CD14-positive monocyte (primary cell): Measurements from ENCODE around the gene RPL18. TPM values are rescaled to one million over a fixed set of nuclear protein-coding genes. Genes with fewer than 3 reads are reported as not detected.

ENCODE experiments used
- DNase-seq, 3 donors: peaks; one replicate each; pipeline ENCODE4 v3.0.0-alpha.2; 2011 to 2022
- H2AFZ ChIP-seq: 2 replicates; pipeline ENCODE4 v1.6.0; 2012; ENCODE audit warnings: mild to moderate bottlenecking, low read depth, low read length, inconsistent platforms; ENCODE audit not compliant: insufficient read depth, poor library complexity, severe bottlenecking
- H3K27ac ChIP-seq, 2 donors: 1 replicate in 1 of 2; 2 replicates in 1 of 2; pipeline ENCODE4 v1.5.1; 2012 to 2013; ENCODE audit warnings: low read length in 2 of 2, control low read depth in 1 of 2, inconsistent platforms in 1 of 2, low read depth in 1 of 2, mild to moderate bottlenecking in 1 of 2
- H3K27me3 ChIP-seq, 2 donors: one replicate each; pipeline versions ENCODE4 v1.6.0 to v1.6.1; 2011 to 2013; ENCODE audit warnings: low read length in 2 of 2; ENCODE audit not compliant: control insufficient read depth in 2 of 2, insufficient read depth in 2 of 2
- H3K36me3 ChIP-seq, 2 donors: replicated peaks in 1 of 2; 1 replicate in 1 of 2; 2 replicates in 1 of 2; pipeline versions ENCODE4 v1.5.1 to v1.6.1; 2012 to 2013; ENCODE audit warnings: low read length in 2 of 2, control low read depth in 1 of 2, inconsistent platforms in 1 of 2, mild to moderate bottlenecking in 1 of 2; ENCODE audit not compliant: insufficient read depth in 2 of 2, control insufficient read depth in 1 of 2
- H3K4me1 ChIP-seq, 2 donors: 1 replicate in 1 of 2; 2 replicates in 1 of 2; pipeline versions ENCODE4 v1.5.1 to v1.6.1; 2012 to 2013; ENCODE audit warnings: low read length in 2 of 2, control low read depth in 1 of 2, inconsistent platforms in 1 of 2, mild to moderate bottlenecking in 1 of 2, moderate library complexity in 1 of 2; ENCODE audit not compliant: insufficient read depth in 2 of 2, control insufficient read depth in 1 of 2
- H3K4me2 ChIP-seq: replicated peaks from 2 replicates; pipeline ENCODE3; 2012; ENCODE audit warnings: low read length, moderate library complexity, mild to moderate bottlenecking; ENCODE audit not compliant: poor library complexity, severe bottlenecking; ENCODE audit errors: extremely low read depth
- H3K4me3 ChIP-seq, 3 experiments: fragments of 200-600 bp in 1 of 3; sonication (generic) in 1 of 3; replicated peaks in 1 of 3; 1 replicate in 2 of 3; 2 replicates in 1 of 3; pipeline ENCODE4 v1.5.1; 2011 to 2013; ENCODE audit warnings: low read length in 3 of 3, mild to moderate bottlenecking in 3 of 3, control low read depth in 2 of 3, low read depth in 2 of 3, inconsistent platforms in 1 of 3, moderate library complexity in 1 of 3
- H3K79me2 ChIP-seq: 2 replicates; pipeline ENCODE4 v1.6.0; 2012; ENCODE audit warnings: mild to moderate bottlenecking, control low read depth, inconsistent platforms, low read length, moderate library complexity; ENCODE audit not compliant: insufficient read depth
- H3K9ac ChIP-seq: 2 replicates; pipeline ENCODE4 v1.6.0; 2017; ENCODE audit warnings: low read length, mild to moderate bottlenecking; ENCODE audit not compliant: insufficient read depth, poor library complexity, severe bottlenecking
- H3K9me3 ChIP-seq, 2 donors: replicated peaks in 1 of 2; 1 replicate in 1 of 2; 2 replicates in 1 of 2; pipeline versions ENCODE4 v1.5.1 to v1.6.1; 2012 to 2013; ENCODE audit warnings: low read length in 2 of 2, control low read depth in 1 of 2; ENCODE audit not compliant: control insufficient read depth in 1 of 2, insufficient read depth in 1 of 2
- H4K20me1 ChIP-seq: 2 replicates; pipeline ENCODE4 v1.6.0; 2012; ENCODE audit warnings: mild to moderate bottlenecking, low read length, control low read depth, moderate library complexity; ENCODE audit not compliant: insufficient read depth
- H3K27ac Mint-ChIP-seq, 7 donors: one replicate each; pipeline ENCODE4 v1.8.0; 2020; ENCODE audit warnings: mild to moderate bottlenecking in 7 of 7, mixed read lengths in 7 of 7, moderate library complexity in 6 of 7, inconsistent platforms in 2 of 7
- H3K27me3 Mint-ChIP-seq, 3 donors: one replicate each; pipeline ENCODE4 v1.8.0; 2021 to 2022; ENCODE audit warnings: low read depth in 3 of 3, mild to moderate bottlenecking in 3 of 3, mixed read lengths in 3 of 3, moderate library complexity in 3 of 3, inconsistent platforms in 1 of 3
- H3K36me3 Mint-ChIP-seq, 2 donors: one replicate each; pipeline ENCODE4 v1.8.0; 2020; ENCODE audit warnings: mixed read lengths in 2 of 2, inconsistent platforms in 1 of 2, mild to moderate bottlenecking in 1 of 2
- H3K4me1 Mint-ChIP-seq: one replicate; pipeline ENCODE4 v1.8.0; 2020; ENCODE audit warnings: mild to moderate bottlenecking, mixed read lengths
- H3K4me3 Mint-ChIP-seq, 2 donors: one replicate each; pipeline ENCODE4 v1.8.0; 2020; ENCODE audit warnings: mild to moderate bottlenecking in 2 of 2, mixed read lengths in 2 of 2, moderate library complexity in 1 of 2
- H3K9me3 Mint-ChIP-seq, 7 donors: one replicate each; pipeline ENCODE4 v1.8.0; 2020 to 2022; ENCODE audit warnings: mixed read lengths in 7 of 7, mild to moderate bottlenecking in 6 of 7, moderate library complexity in 6 of 7, inconsistent platforms in 2 of 7
- CTCF ChIP-seq: fragments of 200-600 bp; IDR thresholded peaks from one replicate; pipeline ENCODE4 v1.8.0; 2022; ENCODE audit warnings: antibody characterized with exemption, mild to moderate bottlenecking
- WGBS: methylation state at CpG from one replicate; pipeline ENCODE4 v1.1.5; 2013; ENCODE audit warnings: missing lambda C conversion rate; ENCODE audit not compliant: insufficient coverage; 5-methylcytosine and 5-hydroxymethylcytosine counted together
- intact Hi-C, 2 donors: fragments of 100-400 bp; cut with micrococcal nuclease; formaldehyde crosslinking; loops; one replicate each; pipeline versions ENCODE4 v1.15.0 to v1.15.1; 2023
- polyA plus RNA-seq, 3 donors: library from polyadenylated mRNA; depleted of rRNA in 1 of 3; unstranded in 2 of 3; stranded (reverse) in 1 of 3; fragments of 300-500 nt in 2 of 3; fragments of >200 nt in 1 of 3; fragmentation: Illumina TruSeq in 2 of 3; gene quantifications; 1 replicate in 2 of 3; 2 replicates in 1 of 3; pipeline ENCODE4 v1.2.3, GENCODE V29; 2012 to 2021

RPL18 gene
- polyA plus RNA-seq, 3 donors, result 803 to 1,540 (median 892) TPM

GRCh38 chr19:48614436-48615230 is 4.3 kb downstream of the RPL18 start, which contains the start of gene FAM83E:
Gene FAM83E (minus strand): TSS chr19:48615076. CDS start chr19:48613372, 1,704 bp downstream.
- peaks cover 0 to 3% (median 0%) of the 10 kb centered on the region in 7 donors for H3K9me3 Mint-ChIP-seq
- peaks cover 33% of the 10 kb centered on the region for H3K79me2 ChIP-seq
- H3K4me1 ChIP-seq, result peaks cover 20 to 25% of the 10 kb centered on the region in 2 donors
- intact Hi-C loops, result no loop called here
- H3K27me3 ChIP-seq, result no peaks in the 10 kb centered on the region
- H4K20me1 ChIP-seq, result peaks cover 41% of the 10 kb centered on the region
- H3K27me3 Mint-ChIP-seq, result peaks cover 0 to 2% (median 2%) of the 10 kb centered on the region in 3 donors
- DNase-seq, result no peak
- no peak within 1 kb of the TSS for H3K4me3 Mint-ChIP-seq
- 84% methylated on average over 17 of the region's 31 CpGs for WGBS
- H3K4me1 Mint-ChIP-seq, result peaks cover 24% of the 10 kb centered on the region
- H3K27ac ChIP-seq, result peak within 1 kb of the TSS in 1 of 2 donors; percentile 14
- no peak within 1 kb of the TSS for H2AFZ ChIP-seq
- H3K36me3 Mint-ChIP-seq, result peaks cover 27 to 30% of the 10 kb centered on the region in 2 donors
- no peak within 1 kb of the TSS for H3K4me3 ChIP-seq
- TF ChIP-seq CTCF, result no peak
- H3K36me3 ChIP-seq, result peaks cover 30 to 31% of the 10 kb centered on the region in 2 donors
- H3K9ac ChIP-seq, result no peak within 1 kb of the TSS
- H3K4me2 ChIP-seq, result no peak within 1 kb of the TSS
- peak within 1 kb of the TSS in 6 of 7 donors; percentile 3 to 81 (median 48) for H3K27ac Mint-ChIP-seq
- H3K9me3 ChIP-seq, result no peaks in the 10 kb centered on the region

DNA sequence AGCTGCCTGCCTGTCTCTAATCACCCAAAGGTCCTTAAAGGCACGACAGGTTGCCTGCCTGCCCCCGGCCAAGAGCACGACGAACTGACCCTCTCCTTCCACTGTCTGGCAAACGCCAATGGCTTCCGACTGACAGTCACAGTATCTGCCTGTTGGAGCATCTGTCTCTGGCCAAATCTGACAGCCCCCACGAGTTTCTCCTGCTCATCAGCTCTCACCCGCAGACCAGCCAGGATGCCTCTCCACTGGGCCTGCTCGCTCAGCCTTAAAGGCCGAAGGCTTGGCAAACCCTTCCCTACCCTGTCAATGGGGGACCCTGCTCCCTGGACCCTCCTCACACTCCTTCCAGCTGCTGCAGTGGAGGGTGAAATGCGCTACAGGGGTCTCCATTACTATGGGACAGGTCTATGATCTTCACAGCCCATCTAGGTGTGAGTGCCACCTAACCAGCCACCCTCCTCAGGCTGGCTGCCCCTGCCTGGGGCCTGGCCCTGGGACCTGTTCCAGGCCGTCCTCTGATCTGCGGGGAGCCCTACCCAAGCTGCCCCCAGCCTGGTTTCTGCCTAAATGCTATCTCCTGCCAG is 5.0 kb downstream of the RPL18 start:
- Histone ChIP-seq H2AFZ (no peak overlapping the region), H3K4me1 (peaks cover 16 to 23% of the 10 kb centered on the region in 2 donors), H3K79me2 (peaks cover 29% of the 10 kb centered on the region), H3K4me3 (no peak overlapping the region), H3K9me3 (no peaks in the 10 kb centered on the region), H4K20me1 (peaks cover 41% of the 10 kb centered on the region), H3K4me2 (no peak overlapping the region), H3K36me3 (peaks cover 30 to 31% of the 10 kb centered on the region in 2 donors), H3K27me3 (no peaks in the 10 kb centered on the region), H3K9ac (no peak overlapping the region), H3K27ac (peak overlapping the region in 1 of 2 donors; percentile 14)
- no peak for DNase-seq
- 90% methylated on average over 12 of the region's 13 CpGs for WGBS
- TF ChIP-seq CTCF, result no peak
- Mint-ChIP-seq H3K27me3 (peaks cover 0 to 2% (median 2%) of the 10 kb centered on the region in 3 donors), H3K9me3 (peaks cover 0 to 3% (median 0%) of the 10 kb centered on the region in 7 donors), H3K36me3 (peaks cover 27 to 30% of the 10 kb centered on the region in 2 donors), H3K4me1 (peaks cover 22% of the 10 kb centered on the region), H3K27ac (peak overlapping the region in 6 of 7 donors; percentile 1 to 81 (median 42)), H3K4me3 (no peak overlapping the region)
- intact Hi-C loops, result no loop called here
